K562 (cell line): ENCODE data around the gene TIMM44.
"Not testable (repeated sequence)": the region's sequence is repeated elsewhere in the genome, so short reads cannot be mapped to it uniquely, and the experiment has no call there.

Experiments
- ETV1 ChIP-seq: fragments of 450-650 bp; conservative IDR thresholded peaks from 2 replicates; pipeline ENCODE4 v1.6.1; 2016; ENCODE audit warnings: missing genetic modification characterization, control low read depth, low read depth, missing compliant biosample characterization
- MEF2A ChIP-seq: IDR thresholded peaks from 2 replicates; pipeline ENCODE4 v1.6.1; 2011; ENCODE audit warnings: low read depth, mild to moderate bottlenecking, low read length, moderate library complexity; ENCODE audit not compliant: control insufficient read depth
- POLR2A ChIP-seq: fragments of 450-650 bp; conservative IDR thresholded peaks from 2 replicates; pipeline ENCODE4 v1.6.1; 2016
- RBBP5 ChIP-seq: fragments of 200-600 bp; sonication (generic); IDR thresholded peaks from 2 replicates; pipeline ENCODE4 v1.6.1; 2012; ENCODE audit warnings: borderline replicate concordance, mild to moderate bottlenecking, low read length, control low read depth, inconsistent platforms; ENCODE audit not compliant: insufficient read depth, poor library complexity, severe bottlenecking
- TAF1 ChIP-seq: IDR thresholded peaks from 2 replicates; pipeline ENCODE4 v1.6.1; 2011; ENCODE audit warnings: mild to moderate bottlenecking, low read length, moderate library complexity; ENCODE audit not compliant: insufficient read depth, control insufficient read depth, severe bottlenecking; ENCODE audit errors: extremely low read depth
- YY1 ChIP-seq, 3 experiments: IDR thresholded peaks; 2 replicates each; pipeline ENCODE4 v1.6.1; 2011; ENCODE audit warnings: low read length in 2 of 3, mild to moderate bottlenecking in 2 of 3, moderate library complexity in 2 of 3, borderline replicate concordance in 1 of 3, control low read depth in 1 of 3, low read depth in 1 of 3; ENCODE audit not compliant: insufficient read depth in 3 of 3, insufficient replicate concordance in 2 of 3, control insufficient read depth in 1 of 3, insufficient read length in 1 of 3; ENCODE audit errors: extremely low read depth in 1 of 3
- TF ChIP-seq, protein P1 (sequence below): fragments of 250-450 bp; sonication (Bioruptor Pico); IDR thresholded peaks from 2 replicates; pipeline ENCODE4 v1.5.0; 2021; ENCODE audit warnings: mild to moderate bottlenecking, moderate library complexity
- TF ChIP-seq, protein P2 (sequence below): fragments of 450-650 bp; conservative IDR thresholded peaks from 2 replicates; pipeline ENCODE4 v1.6.1; 2016; ENCODE audit warnings: missing genetic modification characterization, low read depth, mild to moderate bottlenecking, missing compliant biosample characterization, moderate library complexity
- TF ChIP-seq, protein P3 (sequence below): fragments of 450-650 bp; formaldehyde crosslinking; IDR thresholded peaks from 2 replicates; pipeline ENCODE4 v1.4.0; 2022; ENCODE audit warnings: missing genetic modification characterization
- TF ChIP-seq, protein P4 (sequence below): fragments of 450-650 bp; IDR thresholded peaks from 2 replicates; pipeline ENCODE4 v1.6.1; 2016; ENCODE audit warnings: low read depth

DNA sequence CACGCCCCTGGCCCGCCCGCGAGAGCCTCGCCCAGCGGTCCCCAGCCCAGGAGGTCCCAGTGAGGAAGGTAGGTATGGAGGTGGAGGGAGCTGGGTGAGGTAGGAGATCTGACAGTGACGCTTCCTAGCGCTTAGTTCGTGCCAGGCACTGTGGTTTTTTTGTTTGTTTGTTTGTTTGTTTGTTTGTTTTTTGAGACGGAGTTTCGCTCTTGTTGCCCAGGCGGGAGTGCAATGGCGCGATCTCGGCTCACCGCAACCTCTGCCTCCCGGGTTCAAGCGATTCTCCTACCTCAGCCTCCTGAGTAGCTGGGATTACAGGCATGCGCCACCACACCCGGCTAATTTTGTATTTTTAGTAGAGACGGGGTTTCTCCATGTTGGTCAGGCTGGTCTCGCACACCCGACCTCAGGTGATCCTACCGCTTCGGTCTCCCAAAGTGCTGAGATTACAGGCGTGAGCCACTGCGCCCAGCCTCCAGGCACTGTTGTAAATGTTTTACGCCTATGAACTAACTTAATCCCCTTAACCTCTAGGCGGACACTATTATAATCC lies 25.3 kb downstream of the TIMM44 start:
- not testable (repeated sequence) for TF ChIP-seq ETV1 (tag); MEF2A; TAF1; POLR2A; YY1 (IDR thresholded peaks at IDR 0.05; ENCODE audit: borderline replicate concordance in 1 of 3, control insufficient read depth in 1 of 3, extremely low read depth in 1 of 3, insufficient read depth in 3 of 3, insufficient read length in 1 of 3, insufficient replicate concordance in 2 of 3, low read depth in 1 of 3, low read length in 2 of 3); RBBP5
- TF ChIP-seq, protein P1, sequence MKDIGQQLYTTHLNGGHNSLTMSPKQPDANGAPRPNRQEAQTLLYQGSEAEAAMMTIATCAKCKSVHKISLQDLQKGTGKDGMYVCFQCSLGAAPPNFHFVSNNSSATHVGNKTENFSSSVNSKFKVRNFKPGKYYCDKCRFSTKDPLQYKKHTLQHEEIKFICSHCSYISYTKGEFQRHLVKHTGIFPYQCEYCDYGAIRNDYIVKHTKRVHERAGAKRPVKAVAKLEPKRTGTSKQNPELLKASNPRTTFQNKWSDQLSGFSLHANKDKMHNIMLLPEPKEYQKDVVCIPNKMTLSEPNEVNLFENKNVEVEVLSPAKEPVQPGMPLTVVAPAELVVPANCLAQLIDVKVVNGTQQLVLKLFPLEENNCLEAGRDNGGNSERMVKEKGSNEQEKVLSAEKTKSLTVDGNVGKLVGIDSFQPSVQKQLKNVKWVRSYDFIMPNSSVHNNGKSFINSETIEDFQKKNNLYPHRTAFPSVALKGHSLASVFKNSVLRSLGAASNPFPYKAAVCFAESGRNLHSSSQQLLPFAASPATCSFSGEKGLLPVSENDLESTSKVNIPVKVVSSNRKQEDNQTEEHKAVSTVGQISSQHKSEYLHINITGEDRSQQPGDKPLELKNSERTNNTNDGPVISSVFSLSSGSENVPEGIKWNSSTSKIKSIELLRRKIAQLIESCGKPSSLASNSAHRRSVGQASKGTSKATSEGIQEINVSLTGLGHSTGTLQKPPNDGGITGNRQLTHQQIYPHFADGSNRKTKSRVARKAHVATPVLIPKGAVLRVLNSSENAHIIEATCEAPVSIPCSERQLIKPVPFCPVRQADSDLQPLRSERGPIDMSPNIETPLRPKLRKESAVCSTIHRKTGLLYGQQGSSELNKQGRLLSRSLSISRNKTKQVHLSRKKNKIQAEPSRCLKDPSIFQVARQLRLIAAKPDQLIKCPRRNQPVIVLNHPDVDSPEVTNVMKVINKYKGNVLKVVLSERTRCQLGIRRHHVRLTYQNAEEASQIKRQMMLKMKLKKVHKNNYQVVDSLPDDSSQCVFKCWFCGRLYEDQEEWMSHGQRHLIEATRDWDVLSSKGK, result not testable (repeated sequence)
- TF ChIP-seq, protein P2, sequence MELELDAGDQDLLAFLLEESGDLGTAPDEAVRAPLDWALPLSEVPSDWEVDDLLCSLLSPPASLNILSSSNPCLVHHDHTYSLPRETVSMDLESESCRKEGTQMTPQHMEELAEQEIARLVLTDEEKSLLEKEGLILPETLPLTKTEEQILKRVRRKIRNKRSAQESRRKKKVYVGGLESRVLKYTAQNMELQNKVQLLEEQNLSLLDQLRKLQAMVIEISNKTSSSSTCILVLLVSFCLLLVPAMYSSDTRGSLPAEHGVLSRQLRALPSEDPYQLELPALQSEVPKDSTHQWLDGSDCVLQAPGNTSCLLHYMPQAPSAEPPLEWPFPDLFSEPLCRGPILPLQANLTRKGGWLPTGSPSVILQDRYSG (tag), result not testable (repeated sequence)
- TF ChIP-seq, protein P3, sequence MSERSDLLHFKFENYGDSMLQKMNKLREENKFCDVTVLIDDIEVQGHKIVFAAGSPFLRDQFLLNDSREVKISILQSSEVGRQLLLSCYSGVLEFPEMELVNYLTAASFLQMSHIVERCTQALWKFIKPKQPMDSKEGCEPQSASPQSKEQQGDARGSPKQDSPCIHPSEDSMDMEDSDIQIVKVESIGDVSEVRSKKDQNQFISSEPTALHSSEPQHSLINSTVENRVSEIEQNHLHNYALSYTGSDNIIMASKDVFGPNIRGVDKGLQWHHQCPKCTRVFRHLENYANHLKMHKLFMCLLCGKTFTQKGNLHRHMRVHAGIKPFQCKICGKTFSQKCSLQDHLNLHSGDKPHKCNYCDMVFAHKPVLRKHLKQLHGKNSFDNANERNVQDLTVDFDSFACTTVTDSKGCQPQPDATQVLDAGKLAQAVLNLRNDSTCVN (CRISPR knock-in tag), result not testable (repeated sequence)
- TF ChIP-seq, protein P4, sequence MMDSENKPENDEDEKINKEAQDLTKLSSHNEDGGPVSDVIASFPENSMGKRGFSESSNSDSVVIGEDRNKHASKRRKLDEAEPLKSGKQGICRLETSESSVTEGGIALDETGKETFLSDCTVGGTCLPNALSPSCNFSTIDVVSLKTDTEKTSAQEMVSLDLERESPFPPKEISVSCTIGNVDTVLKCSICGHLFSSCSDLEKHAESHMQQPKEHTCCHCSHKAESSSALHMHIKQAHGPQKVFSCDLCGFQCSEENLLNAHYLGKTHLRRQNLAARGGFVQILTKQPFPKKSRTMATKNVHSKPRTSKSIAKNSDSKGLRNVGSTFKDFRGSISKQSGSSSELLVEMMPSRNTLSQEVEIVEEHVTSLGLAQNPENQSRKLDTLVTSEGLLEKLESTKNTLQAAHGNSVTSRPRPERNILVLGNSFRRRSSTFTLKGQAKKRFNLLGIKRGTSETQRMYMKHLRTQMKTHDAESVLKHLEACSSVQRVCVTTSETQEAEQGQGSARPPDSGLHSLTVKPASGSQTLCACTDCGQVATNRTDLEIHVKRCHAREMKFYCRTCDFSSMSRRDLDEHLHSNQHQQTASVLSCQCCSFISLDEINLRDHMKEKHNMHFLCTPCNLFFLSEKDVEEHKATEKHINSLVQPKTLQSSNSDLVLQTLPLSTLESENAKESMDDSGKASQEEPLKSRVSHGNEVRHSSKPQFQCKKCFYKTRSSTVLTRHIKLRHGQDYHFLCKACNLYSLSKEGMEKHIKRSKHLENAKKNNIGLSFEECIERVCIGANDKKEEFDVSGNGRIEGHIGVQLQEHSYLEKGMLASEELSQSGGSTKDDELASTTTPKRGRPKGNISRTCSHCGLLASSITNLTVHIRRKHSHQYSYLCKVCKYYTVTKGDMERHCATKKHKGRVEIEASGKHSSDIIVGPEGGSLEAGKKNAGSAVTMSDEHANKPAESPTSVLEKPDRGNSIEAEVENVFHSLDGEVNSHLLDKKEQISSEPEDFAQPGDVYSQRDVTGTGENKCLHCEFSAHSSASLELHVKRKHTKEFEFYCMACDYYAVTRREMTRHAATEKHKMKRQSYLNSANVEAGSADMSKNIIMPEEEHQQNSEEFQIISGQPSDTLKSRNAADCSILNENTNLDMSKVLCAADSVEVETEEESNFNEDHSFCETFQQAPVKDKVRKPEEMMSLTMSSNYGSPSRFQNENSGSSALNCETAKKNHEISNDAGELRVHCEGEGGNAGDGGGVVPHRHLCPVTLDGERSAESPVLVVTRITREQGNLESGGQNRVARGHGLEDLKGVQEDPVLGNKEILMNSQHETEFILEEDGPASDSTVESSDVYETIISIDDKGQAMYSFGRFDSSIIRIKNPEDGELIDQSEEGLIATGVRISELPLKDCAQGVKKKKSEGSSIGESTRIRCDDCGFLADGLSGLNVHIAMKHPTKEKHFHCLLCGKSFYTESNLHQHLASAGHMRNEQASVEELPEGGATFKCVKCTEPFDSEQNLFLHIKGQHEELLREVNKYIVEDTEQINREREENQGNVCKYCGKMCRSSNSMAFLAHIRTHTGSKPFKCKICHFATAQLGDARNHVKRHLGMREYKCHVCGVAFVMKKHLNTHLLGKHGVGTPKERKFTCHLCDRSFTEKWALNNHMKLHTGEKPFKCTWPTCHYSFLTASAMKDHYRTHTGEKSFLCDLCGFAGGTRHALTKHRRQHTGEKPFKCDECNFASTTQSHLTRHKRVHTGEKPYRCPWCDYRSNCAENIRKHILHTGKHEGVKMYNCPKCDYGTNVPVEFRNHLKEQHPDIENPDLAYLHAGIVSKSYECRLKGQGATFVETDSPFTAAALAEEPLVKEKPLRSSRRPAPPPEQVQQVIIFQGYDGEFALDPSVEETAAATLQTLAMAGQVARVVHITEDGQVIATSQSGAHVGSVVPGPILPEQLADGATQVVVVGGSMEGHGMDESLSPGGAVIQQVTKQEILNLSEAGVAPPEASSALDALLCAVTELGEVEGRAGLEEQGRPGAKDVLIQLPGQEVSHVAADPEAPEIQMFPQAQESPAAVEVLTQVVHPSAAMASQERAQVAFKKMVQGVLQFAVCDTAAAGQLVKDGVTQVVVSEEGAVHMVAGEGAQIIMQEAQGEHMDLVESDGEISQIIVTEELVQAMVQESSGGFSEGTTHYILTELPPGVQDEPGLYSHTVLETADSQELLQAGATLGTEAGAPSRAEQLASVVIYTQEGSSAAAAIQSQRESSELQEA, result not testable (repeated sequence)
